ENCODE results near the gene ZEB1. TPM values are rescaled to one million over a fixed set of nuclear protein-coding genes. Genes with fewer than 3 reads are reported as not detected.

The ZEB1 gene
- total RNA-seq = 89.1 TPM
- long read RNA-seq, full-length matches to known transcripts = 47 of 140 reads
- long read RNA-seq, partial matches to known transcripts = 46 of 140 reads
- long read RNA-seq, other reads (novel, unspliced or antisense) = 47 of 140 reads

GRCh38 chr10:31318854-31319601, at the start of gene ZEB1:
Gene ZEB1, plus strand, starts transcription at chr10:31319216. Its CDS starts 19 bp downstream, at chr10:31319235.
- DNase-seq (ENCODE audit: low spot score) = peak; percentile 91

GRCh38 chr10:31270954-31271353, 48.1 kb upstream of the ZEB1 start:
- no peak for DNase-seq (ENCODE audit: low spot score)

GRCh38 chr10:31272841-31273240, 46.2 kb upstream of the ZEB1 start:
- DNase-seq (ENCODE audit: low spot score) = no peak

GRCh38 chr10:31273789-31274188, 45.2 kb upstream of the ZEB1 start:
- DNase-seq (ENCODE audit: low spot score) = no peak

GRCh38 chr10:31274310-31274709, 44.7 kb upstream of the ZEB1 start:
- no peak for DNase-seq (ENCODE audit: low spot score)

GRCh38 chr10:31278279-31278941, 40.6 kb upstream of the ZEB1 start:
- no peak for DNase-seq (ENCODE audit: low spot score)

GRCh38 chr10:31280972-31281371, 38.0 kb upstream of the ZEB1 start:
- DNase-seq (ENCODE audit: low spot score) = no peak

GRCh38 chr10:31288001-31288400, 31.0 kb upstream of the ZEB1 start:
- DNase-seq (ENCODE audit: low spot score) = no peak

GRCh38 chr10:31288962-31289361, 30.1 kb upstream of the ZEB1 start:
- no peak for DNase-seq (ENCODE audit: low spot score)

- DNase-seq (ENCODE audit: low spot score) = no peak
These were observed 28.6 kb upstream of the ZEB1 start for GRCh38 chr10:31290386-31290785.

- DNase-seq (ENCODE audit: low spot score) = no peak
These were observed 27.9 kb upstream of the ZEB1 start for GRCh38 chr10:31291123-31291522.

- no peak for DNase-seq (ENCODE audit: low spot score)
These were observed 24.5 kb upstream of the ZEB1 start for GRCh38 chr10:31294558-31294957.

GRCh38 chr10:31296754-31297153, 22.3 kb upstream of the ZEB1 start:
- no peak for DNase-seq (ENCODE audit: low spot score)

GRCh38 chr10:31299119-31299518, 19.9 kb upstream of the ZEB1 start:
- DNase-seq (ENCODE audit: low spot score) = no peak

- DNase-seq (ENCODE audit: low spot score) = no peak
These were observed 15.8 kb upstream of the ZEB1 start for GRCh38 chr10:31303212-31303611.

GRCh38 chr10:31304291-31304970, 14.6 kb upstream of the ZEB1 start:
- DNase-seq (ENCODE audit: low spot score) = no peak

GRCh38 chr10:31313396-31313795, 5.6 kb upstream of the ZEB1 start:
- DNase-seq (ENCODE audit: low spot score) = no peak

- DNase-seq (ENCODE audit: low spot score) = no peak
These were observed 4.5 kb upstream of the ZEB1 start for GRCh38 chr10:31314256-31315150.

GRCh38 chr10:31315453-31315852, 3.6 kb upstream of the ZEB1 start:
- no peak for DNase-seq (ENCODE audit: low spot score)

GRCh38 chr10:31317171-31317570, 1.8 kb upstream of the ZEB1 start:
- DNase-seq (ENCODE audit: low spot score) = no peak
